Fibroblast of villous mesenchyme (primary cell): ENCODE results near the gene SYS1. TPM values are rescaled to one million over a fixed set of nuclear protein-coding genes. Genes with fewer than 3 reads are reported as not detected.

Experiments used
- DNase-seq: peaks from one replicate; pipeline ENCODE4 v3.0.0-alpha.2; 2010; ENCODE audit warnings: low read depth
- H3K4me3 ChIP-seq: 2 replicates; pipeline ENCODE4 v1.5.1; 2011; ENCODE audit warnings: low read depth, mild to moderate bottlenecking, low read length
- total RNA-seq: library from RNA; depleted of rRNA; stranded (reverse); fragments of >200 nt; gene quantifications from 2 replicates; pipeline ENCODE4 v1.2.3, GENCODE V29; 2012
- TF ChIP-seq, protein P1 (sequence below): IDR thresholded peaks from 2 replicates; pipeline ENCODE4 v1.5.1; 2012; ENCODE audit warnings: low read depth, mild to moderate bottlenecking, low read length; ENCODE audit not compliant: insufficient read depth

SYS1 gene
- total RNA-seq, 1 donor, result 25.9 TPM

DNA sequence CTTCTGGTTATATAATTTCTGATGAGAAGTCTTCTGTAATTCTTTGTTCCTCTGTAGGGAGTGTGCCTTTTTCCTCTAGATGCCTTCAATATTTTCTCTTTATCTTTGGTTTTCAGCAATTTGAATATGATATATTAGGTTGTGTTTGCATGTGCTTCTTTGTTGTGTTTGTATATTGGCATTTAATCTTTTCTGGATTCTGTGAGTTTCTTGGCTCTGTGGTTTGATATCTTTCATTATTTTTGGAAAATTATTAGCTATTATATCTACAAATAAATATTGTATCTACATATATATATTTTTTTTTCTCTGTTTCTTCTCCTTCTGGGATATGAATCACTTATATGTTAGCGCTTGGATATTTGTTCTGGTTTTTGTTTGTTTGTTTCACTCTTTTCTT lies 36.1 kb downstream of the SYS1 start:
- no peak overlapping the region for H3K4me3 ChIP-seq
- DNase-seq, result no peak
- TF ChIP-seq, protein P1, sequence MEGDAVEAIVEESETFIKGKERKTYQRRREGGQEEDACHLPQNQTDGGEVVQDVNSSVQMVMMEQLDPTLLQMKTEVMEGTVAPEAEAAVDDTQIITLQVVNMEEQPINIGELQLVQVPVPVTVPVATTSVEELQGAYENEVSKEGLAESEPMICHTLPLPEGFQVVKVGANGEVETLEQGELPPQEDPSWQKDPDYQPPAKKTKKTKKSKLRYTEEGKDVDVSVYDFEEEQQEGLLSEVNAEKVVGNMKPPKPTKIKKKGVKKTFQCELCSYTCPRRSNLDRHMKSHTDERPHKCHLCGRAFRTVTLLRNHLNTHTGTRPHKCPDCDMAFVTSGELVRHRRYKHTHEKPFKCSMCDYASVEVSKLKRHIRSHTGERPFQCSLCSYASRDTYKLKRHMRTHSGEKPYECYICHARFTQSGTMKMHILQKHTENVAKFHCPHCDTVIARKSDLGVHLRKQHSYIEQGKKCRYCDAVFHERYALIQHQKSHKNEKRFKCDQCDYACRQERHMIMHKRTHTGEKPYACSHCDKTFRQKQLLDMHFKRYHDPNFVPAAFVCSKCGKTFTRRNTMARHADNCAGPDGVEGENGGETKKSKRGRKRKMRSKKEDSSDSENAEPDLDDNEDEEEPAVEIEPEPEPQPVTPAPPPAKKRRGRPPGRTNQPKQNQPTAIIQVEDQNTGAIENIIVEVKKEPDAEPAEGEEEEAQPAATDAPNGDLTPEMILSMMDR, result no peak

DNA sequence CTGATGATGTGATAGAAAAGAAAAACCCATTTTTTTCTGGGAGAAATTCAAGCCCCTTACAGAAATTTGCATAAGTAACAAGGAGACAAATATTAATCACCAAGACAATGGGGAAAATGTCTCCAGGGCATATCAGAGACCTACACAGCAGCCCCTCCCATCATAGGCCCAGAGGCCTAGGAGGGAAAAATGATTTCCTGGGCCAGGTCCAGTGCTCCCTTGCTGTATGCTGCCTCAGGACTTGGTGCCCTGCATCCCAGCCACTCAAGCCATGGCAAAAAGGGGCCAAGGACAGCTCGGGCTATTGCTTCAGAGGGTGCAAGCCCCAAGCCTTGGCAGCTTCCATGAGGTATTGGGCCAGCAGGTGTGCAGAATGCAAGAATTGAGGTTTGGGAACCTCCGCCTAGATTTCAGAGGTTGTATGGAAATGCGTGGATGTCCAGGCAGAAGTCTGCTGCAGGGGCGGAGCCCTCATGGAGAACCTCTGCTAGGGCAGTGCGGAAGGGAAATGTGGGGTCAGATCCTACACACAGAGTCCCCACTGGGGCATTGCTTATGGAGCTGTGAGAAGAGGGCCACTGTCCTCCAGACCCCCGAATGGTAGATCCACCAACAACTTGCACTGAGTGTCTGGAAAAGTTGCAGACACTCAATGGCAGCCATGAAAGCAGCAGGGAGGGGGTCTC lies 37.5 kb downstream of the SYS1 start:
- no peak for DNase-seq
- TF ChIP-seq, protein P1, result no peak
- H3K4me3 ChIP-seq, result no peak overlapping the region

DNA sequence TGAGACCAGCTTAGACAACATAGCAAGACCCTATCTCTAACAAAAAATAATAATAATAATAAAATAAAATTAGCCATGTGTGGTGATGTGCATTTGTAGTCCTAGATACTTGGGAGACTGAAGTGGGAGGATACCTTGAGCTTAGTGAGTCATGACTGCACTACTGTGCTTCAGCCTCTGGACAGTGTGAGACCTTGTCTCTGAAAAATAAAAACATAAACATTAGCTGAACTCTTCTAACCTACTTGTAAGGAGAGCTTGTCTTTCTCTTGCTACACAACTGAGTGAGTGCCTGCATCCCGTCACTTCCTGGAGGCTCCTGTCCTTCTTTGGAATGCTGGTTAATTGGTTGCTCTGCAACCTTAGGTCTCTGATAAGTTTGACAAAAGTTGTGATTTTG lies 40.0 kb downstream of the SYS1 start:
- TF ChIP-seq, protein P1, result no peak
- no peak overlapping the region for H3K4me3 ChIP-seq
- peak; percentile 89 for DNase-seq

DNA sequence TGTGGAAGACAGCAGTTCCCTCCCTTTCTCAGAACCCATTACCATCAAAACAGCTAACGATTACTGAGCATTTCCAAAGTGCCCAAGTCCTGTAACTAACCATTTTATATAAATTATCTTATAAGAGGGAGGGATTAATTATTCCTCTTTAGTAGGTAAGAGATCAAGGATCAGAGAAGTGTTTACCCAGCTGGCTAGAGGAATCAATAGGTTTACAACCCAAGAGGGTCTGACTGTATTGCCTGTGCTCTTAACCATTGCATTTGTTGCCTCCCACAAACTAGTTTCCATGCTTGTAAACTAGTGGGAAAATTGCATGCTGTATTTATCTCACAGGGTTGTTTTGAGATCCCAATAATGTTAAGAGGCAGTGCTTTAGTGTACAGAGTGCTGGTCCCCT lies 41.5 kb downstream of the SYS1 start:
- no peak overlapping the region for H3K4me3 ChIP-seq
- TF ChIP-seq, protein P1, result no peak
- no peak for DNase-seq

DNA sequence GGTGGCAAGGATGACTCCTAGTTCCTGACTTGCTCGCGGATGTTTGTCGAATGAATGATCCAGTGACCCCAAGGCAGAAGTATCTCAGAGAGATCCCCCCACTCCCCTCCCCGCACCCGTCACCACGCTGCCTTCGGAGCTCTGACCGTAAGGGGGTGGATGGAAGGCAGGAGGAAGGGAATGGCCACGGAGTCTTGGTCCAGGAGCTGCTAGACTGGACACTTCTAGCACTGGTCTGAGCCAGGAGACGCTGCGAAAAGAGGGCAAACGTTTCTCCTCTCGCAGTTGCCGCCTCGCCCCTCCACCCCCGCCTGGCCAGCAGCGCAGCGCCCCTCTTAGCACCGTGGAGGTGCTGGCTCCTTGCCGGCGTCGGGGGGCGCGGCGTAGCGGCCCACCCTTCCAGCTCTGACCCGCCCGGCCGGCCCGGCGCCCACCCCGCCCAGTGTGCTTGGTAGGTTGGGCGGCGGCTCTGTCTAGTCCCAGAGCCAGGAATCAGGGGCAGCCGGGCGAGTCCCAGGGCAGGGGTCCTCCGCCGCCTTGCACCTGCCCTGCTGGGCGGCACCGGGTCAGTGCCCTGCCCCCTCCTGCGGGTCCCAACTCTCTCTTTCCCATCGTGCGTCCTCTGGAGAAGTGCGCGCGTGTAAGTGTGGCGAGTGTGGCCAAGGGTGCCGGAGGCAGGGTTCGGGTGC lies 42.8 kb downstream of the SYS1 start:
- DNase-seq, result peak; percentile 24
- peak overlapping the region; percentile 78 for H3K4me3 ChIP-seq
- TF ChIP-seq, protein P1, result no peak

DNA sequence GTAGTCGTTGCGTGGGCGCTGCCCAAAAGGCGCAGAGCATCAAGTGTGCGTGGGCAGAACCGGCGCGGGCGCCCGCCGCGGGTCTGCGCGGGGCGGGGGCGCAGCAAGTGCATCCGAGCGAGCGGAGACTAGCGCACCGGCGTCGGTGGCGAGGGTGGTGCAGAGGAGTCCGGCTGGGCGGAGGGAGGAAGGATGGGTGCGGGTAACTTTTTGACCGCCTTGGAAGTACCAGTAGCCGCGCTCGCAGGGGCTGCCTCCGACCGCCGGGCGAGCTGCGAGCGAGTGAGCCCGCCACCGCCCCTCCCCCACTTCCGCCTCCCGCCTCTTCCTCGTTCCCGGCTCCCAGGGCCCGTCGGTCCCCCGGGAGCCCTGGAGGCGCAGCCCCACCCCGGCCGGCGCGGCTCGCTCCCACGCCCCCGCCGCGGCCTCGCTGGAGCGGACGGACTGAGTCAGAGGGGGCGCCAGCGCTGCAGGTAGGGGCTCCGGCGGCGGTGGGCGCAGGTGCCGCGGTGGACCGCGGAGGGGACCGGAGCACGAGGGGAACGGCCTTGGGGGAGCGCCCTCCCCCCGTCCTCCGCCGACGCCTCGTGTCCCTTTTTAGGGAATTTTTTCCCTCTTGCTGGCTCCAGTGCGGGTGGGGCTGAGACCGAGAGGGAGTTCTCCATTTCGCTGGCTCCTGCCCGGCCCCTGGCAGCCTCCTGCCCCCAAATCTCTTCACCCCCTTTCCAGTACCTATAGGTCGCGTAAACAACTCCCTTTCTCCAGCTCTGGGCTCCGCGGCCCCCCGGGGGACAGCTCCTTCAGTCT lies 43.5 kb downstream of the SYS1 start:
- peak overlapping the region; percentile 78 for H3K4me3 ChIP-seq
- peak; percentile 58 for DNase-seq

More for the DNA sequence above, 43.5 kb downstream of the SYS1 start:
- TF ChIP-seq, protein P1, result no peak
